Endodermal cell (in vitro differentiated cells): ENCODE data around the gene KCNQ1. TPM values are rescaled to one million over a fixed set of nuclear protein-coding genes. Genes with fewer than 3 reads are reported as not detected.

ENCODE experiments used
- DNase-seq: peaks from one replicate; pipeline ENCODE4 v3.0.0-alpha.2; 2017
- H3K27ac ChIP-seq: 2 replicates; pipeline ENCODE4 v1.5.1; 2013; ENCODE audit warnings: mild to moderate bottlenecking, low read depth, low read length, moderate library complexity
- H3K27me3 ChIP-seq: 2 replicates; pipeline ENCODE4 v1.6.1; 2013; ENCODE audit warnings: mild to moderate bottlenecking, low read length, moderate library complexity; ENCODE audit not compliant: insufficient read depth, control insufficient read depth, poor library complexity, severe bottlenecking
- H3K36me3 ChIP-seq: 2 replicates; pipeline ENCODE4 v1.7.0; 2013; ENCODE audit warnings: mild to moderate bottlenecking, low read length, moderate library complexity; ENCODE audit not compliant: control insufficient read depth, insufficient read depth
- H3K4me1 ChIP-seq: one replicate; pipeline ENCODE4 v1.7.0; 2013; ENCODE audit warnings: low read length; ENCODE audit not compliant: control insufficient read depth, insufficient read depth
- H3K4me3 ChIP-seq: 2 replicates; pipeline ENCODE4 v1.5.1; 2013; ENCODE audit warnings: mild to moderate bottlenecking, low read length, moderate library complexity
- H3K9ac ChIP-seq: 2 replicates; pipeline ENCODE4 v1.6.1; 2013; ENCODE audit warnings: mild to moderate bottlenecking, low read length, moderate library complexity; ENCODE audit not compliant: poor library complexity, severe bottlenecking; ENCODE audit errors: extremely low read depth
- H3K9me3 ChIP-seq: 2 replicates; pipeline ENCODE4 v1.6.1; 2013; ENCODE audit warnings: mild to moderate bottlenecking, low read length, moderate library complexity; ENCODE audit not compliant: control insufficient read depth
- H3K27ac Mint-ChIP-seq: 2 replicates; pipeline ENCODE4 v1.8.0; 2020; ENCODE audit warnings: mixed read lengths
- H3K27me3 Mint-ChIP-seq: 2 replicates; pipeline ENCODE4 v1.8.0; 2021; ENCODE audit warnings: mild to moderate bottlenecking, mixed read lengths; ENCODE audit not compliant: insufficient read depth
- H3K36me3 Mint-ChIP-seq: 2 replicates; pipeline ENCODE4 v1.8.0; 2020; ENCODE audit warnings: low read depth, mixed read lengths
- H3K4me1 Mint-ChIP-seq: 2 replicates; pipeline ENCODE4 v1.8.0; 2020; ENCODE audit warnings: mixed read lengths
- H3K4me3 Mint-ChIP-seq: 2 replicates; pipeline ENCODE4 v1.8.0; 2020; ENCODE audit warnings: mild to moderate bottlenecking, moderate library complexity, mixed read lengths
- H3K9me3 Mint-ChIP-seq: 2 replicates; pipeline ENCODE4 v1.8.0; 2020; ENCODE audit warnings: mild to moderate bottlenecking, mixed read lengths
- CTCF ChIP-seq: fragments of 200-600 bp; sonication (generic); conservative IDR thresholded peaks from 2 replicates; pipeline ENCODE4 v1.5.0; 2021; ENCODE audit warnings: antibody characterized with exemption, mild to moderate bottlenecking
- WGBS, 2 experiments: methylation state at CpG; one replicate each; pipeline versions ENCODE4 v1.1.5 to v1.1.7; 2013; ENCODE audit warnings: missing lambda C conversion rate in 2 of 2, mixed read lengths in 1 of 2; ENCODE audit not compliant: insufficient coverage in 1 of 2, insufficient read length in 1 of 2; 5-methylcytosine and 5-hydroxymethylcytosine counted together
- total RNA-seq, 2 donors: library from RNA; stranded (reverse); fragmentation: NEBNext Ultra II Directional in 1 of 2; extraction: Animal tissue kit (Norgen Biotek cat#: 25700) in 1 of 2; gene quantifications; 2 replicates in 1 of 2; 3 replicates in 1 of 2; pipeline ENCODE4 v1.2.1, GENCODE V29; 2021

The KCNQ1 gene
- total RNA-seq, 2 donors from 2014 or later = 1.8 to 3.5 TPM

DNA sequence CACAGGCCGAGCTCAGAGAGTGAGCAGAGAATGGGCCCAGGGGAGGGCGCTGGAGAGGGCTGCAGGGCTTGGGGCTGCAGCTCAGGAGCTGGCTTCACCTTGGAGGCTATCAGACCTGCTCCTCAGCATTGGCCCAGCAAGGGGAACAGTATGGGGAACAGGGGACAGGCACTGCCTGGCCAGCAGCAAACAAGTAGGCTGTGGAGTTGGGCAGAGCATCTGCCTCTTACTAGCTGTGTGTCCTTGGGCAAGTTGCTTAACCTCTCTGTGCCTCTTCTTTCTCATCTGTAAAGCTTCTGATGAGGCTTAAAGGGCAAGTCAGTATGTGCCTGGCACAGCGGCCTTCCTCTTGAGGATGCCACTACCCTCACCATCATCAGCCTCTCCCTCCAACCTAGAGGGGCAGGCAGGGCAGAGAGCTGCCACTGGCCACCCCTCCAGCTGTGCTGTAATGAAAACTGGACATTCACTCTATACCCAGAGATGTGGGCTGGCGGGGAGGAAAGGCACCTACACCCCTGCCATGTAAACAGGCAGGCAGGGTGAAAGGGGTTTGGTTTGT lies 448.2 kb downstream of the KCNQ1 start:
- Histone ChIP-seq H3K4me1 (no peaks in the 10 kb centered on the region), H3K9ac (no peak overlapping the region), H3K4me3 (peak overlapping the region; percentile 69), H3K27ac (peak overlapping the region; percentile 55), H3K36me3 (no peaks in the 10 kb centered on the region), H3K27me3 (no peaks in the 10 kb centered on the region), H3K9me3 (no peaks in the 10 kb centered on the region)
- peaks cover 44% of the 10 kb centered on the region for H3K27me3 Mint-ChIP-seq
- H3K4me1 Mint-ChIP-seq = peaks cover 2% of the 10 kb centered on the region
- H3K27ac Mint-ChIP-seq = peak overlapping the region; percentile 89
- no peaks in the 10 kb centered on the region for H3K36me3 Mint-ChIP-seq
- no peaks in the 10 kb centered on the region for H3K9me3 Mint-ChIP-seq
- peak; percentile 60 for TF ChIP-seq CTCF
- peak overlapping the region; percentile 54 for H3K4me3 Mint-ChIP-seq
- 62 to 70% methylated on average over 2 to 4 of the region's 4 CpGs for WGBS, 2 experiments
- DNase-seq = no peak

DNA sequence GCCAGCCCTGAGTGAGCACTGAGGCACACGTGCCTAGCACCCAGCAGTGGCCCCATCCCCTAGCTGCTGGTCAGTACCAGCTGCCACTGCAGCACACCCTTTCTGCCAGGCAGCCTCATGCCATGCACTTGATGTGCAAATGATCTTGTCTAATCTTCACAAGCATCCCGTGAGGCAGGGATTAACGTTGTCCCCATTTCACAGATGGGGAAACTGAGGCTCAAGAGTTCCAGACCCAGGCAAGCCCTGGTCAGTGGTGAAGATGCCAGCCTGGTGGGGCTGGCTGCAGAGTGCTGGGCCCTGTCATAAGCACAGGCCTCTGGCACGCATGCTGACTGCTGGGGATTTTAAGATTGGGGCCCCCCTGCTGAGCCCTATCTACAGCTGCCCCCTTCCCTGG lies 449.1 kb downstream of the KCNQ1 start:
- H3K9me3 ChIP-seq = no peaks in the 10 kb centered on the region
- Mint-ChIP-seq H3K4me3 (no peak overlapping the region), H3K27ac (no peak overlapping the region), H3K27me3 (peaks cover 43% of the 10 kb centered on the region), H3K4me1 (peaks cover 2% of the 10 kb centered on the region), H3K36me3 (no peaks in the 10 kb centered on the region), H3K9me3 (no peaks in the 10 kb centered on the region)
- no peak for DNase-seq
- 91 to 92% methylated on average over 3 to 4 of the region's 4 CpGs for WGBS, 2 experiments
- H3K4me3 ChIP-seq = no peak overlapping the region
- TF ChIP-seq CTCF = no peak
- no peak overlapping the region for H3K27ac ChIP-seq
- H3K36me3 ChIP-seq = no peaks in the 10 kb centered on the region
- H3K27me3 ChIP-seq = no peaks in the 10 kb centered on the region
- no peaks in the 10 kb centered on the region for H3K4me1 ChIP-seq
- no peak overlapping the region for H3K9ac ChIP-seq

GRCh38 chr11:2896047-2896446 lies 451.2 kb downstream of the KCNQ1 start:
- H3K4me3 Mint-ChIP-seq = no peak overlapping the region
- Histone ChIP-seq H3K4me1 (no peaks in the 10 kb centered on the region), H3K36me3 (no peaks in the 10 kb centered on the region), H3K9me3 (no peaks in the 10 kb centered on the region), H3K9ac (no peak overlapping the region), H3K27me3 (no peaks in the 10 kb centered on the region), H3K27ac (no peak overlapping the region), H3K4me3 (no peak overlapping the region)
- peaks cover 46% of the 10 kb centered on the region for H3K27me3 Mint-ChIP-seq
- TF ChIP-seq CTCF = no peak
- WGBS, 2 experiments = 74 to 80% methylated on average over 4 to 9 of the region's 9 CpGs
- H3K36me3 Mint-ChIP-seq = no peaks in the 10 kb centered on the region
- no peaks in the 10 kb centered on the region for H3K9me3 Mint-ChIP-seq
- no peak for DNase-seq
- H3K27ac Mint-ChIP-seq = no peak overlapping the region
- H3K4me1 Mint-ChIP-seq = peaks cover 2% of the 10 kb centered on the region
